GM12874 (cell line): Measurements from ENCODE around the gene ZBTB12.

Experiments
- CTCF ChIP-seq: IDR thresholded peaks from 2 replicates; pipeline ENCODE4 v1.5.1; 2011; ENCODE audit warnings: low read depth, mild to moderate bottlenecking, control low read depth, low read length, moderate library complexity; ENCODE audit not compliant: insufficient read depth

Gene ZBTB12

GRCh38 chr6:31906122-31906521 lies 4.2 kb upstream of the ZBTB12 start:
- TF ChIP-seq CTCF: no peak

GRCh38 chr6:31905041-31905440 lies 3.2 kb upstream of the ZBTB12 start:
- TF ChIP-seq CTCF: no peak

GRCh38 chr6:31903957-31904356 lies 2.1 kb upstream of the ZBTB12 start:
- no peak for TF ChIP-seq CTCF

GRCh38 chr6:31901415-31901952 lies 402 bp downstream of the ZBTB12 start:
- TF ChIP-seq CTCF: no peak

- no peak for TF ChIP-seq CTCF
Observed at GRCh38 chr6:31900917-31901414, 920 bp downstream of the ZBTB12 start.

- TF ChIP-seq CTCF: no peak
Observed at GRCh38 chr6:31899882-31900722, 1.8 kb downstream of the ZBTB12 start.

- no peak for TF ChIP-seq CTCF
Observed at GRCh38 chr6:31899215-31899614, 2.7 kb downstream of the ZBTB12 start.
